A549 (cell line): ENCODE data around the gene HIC1.

ENCODE experiments used
- HOXA7 ChIP-seq: fragments of 250-450 bp; sonication (Bioruptor Pico); IDR thresholded peaks from 2 replicates; pipeline ENCODE4 v1.5.0; 2020; ENCODE audit warnings: mild to moderate bottlenecking, moderate library complexity
- POLR2A ChIP-seq: IDR thresholded peaks from 2 replicates; pipeline ENCODE4 v1.6.1; 2012; ENCODE audit warnings: mild to moderate bottlenecking, low read length
- POLR2AphosphoS2 ChIP-seq: conservative IDR thresholded peaks from 2 replicates; pipeline ENCODE4 v1.6.1; 2012; ENCODE audit warnings: low read length, improper control_type of control experiment, inconsistent platforms
- TF ChIP-seq, protein P1 (sequence below): IDR thresholded peaks from 2 replicates; pipeline ENCODE4 v1.6.1; 2012; ENCODE audit warnings: low read depth, borderline replicate concordance
- TF ChIP-seq, protein P2 (sequence below): fragments of 450-650 bp; IDR thresholded peaks from 2 replicates; pipeline ENCODE4 v1.6.1; 2014; ENCODE audit warnings: antibody characterized with exemption

- no peak for TF ChIP-seq HOXA7
- no peak; the same call in 1 of the 2 replicates for TF ChIP-seq POLR2AphosphoS2
- TF ChIP-seq, protein P1, sequence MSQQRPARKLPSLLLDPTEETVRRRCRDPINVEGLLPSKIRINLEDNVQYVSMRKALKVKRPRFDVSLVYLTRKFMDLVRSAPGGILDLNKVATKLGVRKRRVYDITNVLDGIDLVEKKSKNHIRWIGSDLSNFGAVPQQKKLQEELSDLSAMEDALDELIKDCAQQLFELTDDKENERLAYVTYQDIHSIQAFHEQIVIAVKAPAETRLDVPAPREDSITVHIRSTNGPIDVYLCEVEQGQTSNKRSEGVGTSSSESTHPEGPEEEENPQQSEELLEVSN, result no peak
- TF ChIP-seq, protein P2, sequence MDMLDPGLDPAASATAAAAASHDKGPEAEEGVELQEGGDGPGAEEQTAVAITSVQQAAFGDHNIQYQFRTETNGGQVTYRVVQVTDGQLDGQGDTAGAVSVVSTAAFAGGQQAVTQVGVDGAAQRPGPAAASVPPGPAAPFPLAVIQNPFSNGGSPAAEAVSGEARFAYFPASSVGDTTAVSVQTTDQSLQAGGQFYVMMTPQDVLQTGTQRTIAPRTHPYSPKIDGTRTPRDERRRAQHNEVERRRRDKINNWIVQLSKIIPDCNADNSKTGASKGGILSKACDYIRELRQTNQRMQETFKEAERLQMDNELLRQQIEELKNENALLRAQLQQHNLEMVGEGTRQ, result no peak
- no peak for TF ChIP-seq POLR2A
These were observed 14.6 kb upstream of the HIC1 start for GRCh38 chr17:2040219-2040827.
